ENCODE results near the gene DECR2.

- TF ChIP-seq ZNF561 (tag by site-specific recombination; IDR thresholded peaks at IDR 0.05; ENCODE audit: borderline replicate concordance): peak; percentile 59; the same call in 1 of the 2 replicates
- no peak for TF ChIP-seq ZNF837 (tag by site-specific recombination; IDR thresholded peaks at IDR 0.05)
- TF ChIP-seq, protein P1, sequence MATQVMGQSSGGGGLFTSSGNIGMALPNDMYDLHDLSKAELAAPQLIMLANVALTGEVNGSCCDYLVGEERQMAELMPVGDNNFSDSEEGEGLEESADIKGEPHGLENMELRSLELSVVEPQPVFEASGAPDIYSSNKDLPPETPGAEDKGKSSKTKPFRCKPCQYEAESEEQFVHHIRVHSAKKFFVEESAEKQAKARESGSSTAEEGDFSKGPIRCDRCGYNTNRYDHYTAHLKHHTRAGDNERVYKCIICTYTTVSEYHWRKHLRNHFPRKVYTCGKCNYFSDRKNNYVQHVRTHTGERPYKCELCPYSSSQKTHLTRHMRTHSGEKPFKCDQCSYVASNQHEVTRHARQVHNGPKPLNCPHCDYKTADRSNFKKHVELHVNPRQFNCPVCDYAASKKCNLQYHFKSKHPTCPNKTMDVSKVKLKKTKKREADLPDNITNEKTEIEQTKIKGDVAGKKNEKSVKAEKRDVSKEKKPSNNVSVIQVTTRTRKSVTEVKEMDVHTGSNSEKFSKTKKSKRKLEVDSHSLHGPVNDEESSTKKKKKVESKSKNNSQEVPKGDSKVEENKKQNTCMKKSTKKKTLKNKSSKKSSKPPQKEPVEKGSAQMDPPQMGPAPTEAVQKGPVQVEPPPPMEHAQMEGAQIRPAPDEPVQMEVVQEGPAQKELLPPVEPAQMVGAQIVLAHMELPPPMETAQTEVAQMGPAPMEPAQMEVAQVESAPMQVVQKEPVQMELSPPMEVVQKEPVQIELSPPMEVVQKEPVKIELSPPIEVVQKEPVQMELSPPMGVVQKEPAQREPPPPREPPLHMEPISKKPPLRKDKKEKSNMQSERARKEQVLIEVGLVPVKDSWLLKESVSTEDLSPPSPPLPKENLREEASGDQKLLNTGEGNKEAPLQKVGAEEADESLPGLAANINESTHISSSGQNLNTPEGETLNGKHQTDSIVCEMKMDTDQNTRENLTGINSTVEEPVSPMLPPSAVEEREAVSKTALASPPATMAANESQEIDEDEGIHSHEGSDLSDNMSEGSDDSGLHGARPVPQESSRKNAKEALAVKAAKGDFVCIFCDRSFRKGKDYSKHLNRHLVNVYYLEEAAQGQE (tag by site-specific recombination; IDR thresholded peaks at IDR 0.05): 0 out of 2 replicates have a peak, but pooled peaks have one; percentile 19
- no peak for TF ChIP-seq ZNF354C (tag by site-specific recombination; IDR thresholded peaks at IDR 0.05; ENCODE audit: borderline replicate concordance, low read depth)
- peak; percentile 59 for TF ChIP-seq SP2 (tag by site-specific recombination; IDR thresholded peaks at IDR 0.05)
Measured at GRCh38 chr16:396605-397004, 5.1 kb upstream of the DECR2 start.
